Activated naive CD8-positive, alpha-beta T cell treated with anti-CD3 and anti-CD28 coated beads for 36 hours (primary cell): ENCODE data around the gene DDA1. TPM values are rescaled to one million over a fixed set of nuclear protein-coding genes. Genes with fewer than 3 reads are reported as not detected.

ENCODE experiments used
- DNase-seq: peaks from one replicate; pipeline ENCODE4 v3.0.0; 2021
- H3K27ac Mint-ChIP-seq: one replicate; pipeline ENCODE4 v1.8.0; 2022; ENCODE audit warnings: mild to moderate bottlenecking, moderate library complexity, mixed read lengths
- H3K27me3 Mint-ChIP-seq: one replicate; pipeline ENCODE4 v1.8.0; 2022; ENCODE audit warnings: mild to moderate bottlenecking, mixed read lengths
- H3K36me3 Mint-ChIP-seq: one replicate; pipeline ENCODE4 v1.8.0; 2021; ENCODE audit warnings: mild to moderate bottlenecking, mixed read lengths
- H3K4me1 Mint-ChIP-seq: one replicate; pipeline ENCODE4 v1.8.0; 2021; ENCODE audit warnings: mixed read lengths
- H3K4me3 Mint-ChIP-seq: one replicate; pipeline ENCODE4 v1.8.0; 2022; ENCODE audit warnings: mild to moderate bottlenecking, moderate library complexity, mixed read lengths
- H3K9me3 Mint-ChIP-seq: one replicate; pipeline ENCODE4 v1.8.0; 2022; ENCODE audit warnings: mixed read lengths
- total RNA-seq, 2 experiments: library from RNA; stranded (reverse); gene quantifications; one replicate each; pipeline ENCODE4 v1.2.3, GENCODE V29; 2021

The DDA1 gene
- total RNA-seq, 2 experiments from 2014 or later = 41.0 to 43.6 TPM

GRCh38 chr19:17327654-17328516 is 18.5 kb downstream of the DDA1 start:
- Mint-ChIP-seq H3K4me1 (peaks cover 5% of the 10 kb centered on the region), H3K27me3 (no peaks in the 10 kb centered on the region), H3K9me3 (no peaks in the 10 kb centered on the region), H3K4me3 (peak overlapping the region; percentile 63), H3K36me3 (no peaks in the 10 kb centered on the region), H3K27ac (no peak overlapping the region)
- DNase-seq = peak; percentile 38

GRCh38 chr19:17328517-17329365 is 19.4 kb downstream of the DDA1 start:
- Mint-ChIP-seq H3K27me3 (no peaks in the 10 kb centered on the region), H3K4me1 (peaks cover 5% of the 10 kb centered on the region), H3K4me3 (peak overlapping the region; percentile 58), H3K9me3 (no peaks in the 10 kb centered on the region), H3K36me3 (no peaks in the 10 kb centered on the region), H3K27ac (no peak overlapping the region)
- DNase-seq = peak; percentile 40

GRCh38 chr19:17329366-17330261 is 20.3 kb downstream of the DDA1 start:
- Mint-ChIP-seq H3K27me3 (no peaks in the 10 kb centered on the region), H3K36me3 (no peaks in the 10 kb centered on the region), H3K27ac (no peak overlapping the region), H3K4me1 (peaks cover 8% of the 10 kb centered on the region), H3K4me3 (no peak overlapping the region), H3K9me3 (no peaks in the 10 kb centered on the region)
- no peak for DNase-seq

- Mint-ChIP-seq H3K4me3 (no peak overlapping the region), H3K27ac (no peak overlapping the region), H3K27me3 (no peaks in the 10 kb centered on the region), H3K4me1 (peaks cover 15% of the 10 kb centered on the region), H3K9me3 (no peaks in the 10 kb centered on the region), H3K36me3 (no peaks in the 10 kb centered on the region)
- DNase-seq = no peak
Observed at GRCh38 chr19:17330262-17331044, 21.1 kb downstream of the DDA1 start.

GRCh38 chr19:17331045-17331558 is 21.7 kb downstream of the DDA1 start:
- no peak overlapping the region for H3K4me3 Mint-ChIP-seq

GRCh38 chr19:17332360-17332676 is 23.0 kb downstream of the DDA1 start:
- H3K9me3 Mint-ChIP-seq = no peaks in the 10 kb centered on the region
- DNase-seq = no peak
- H3K27ac Mint-ChIP-seq = no peak overlapping the region
- no peaks in the 10 kb centered on the region for H3K27me3 Mint-ChIP-seq
- H3K4me3 Mint-ChIP-seq = no peak overlapping the region
- peaks cover 20% of the 10 kb centered on the region for H3K4me1 Mint-ChIP-seq
- no peaks in the 10 kb centered on the region for H3K36me3 Mint-ChIP-seq

More at GRCh38 chr19:17331045-17331558, 21.7 kb downstream of the DDA1 start:
- Mint-ChIP-seq H3K4me1 (peaks cover 15% of the 10 kb centered on the region), H3K27me3 (no peaks in the 10 kb centered on the region), H3K9me3 (no peaks in the 10 kb centered on the region), H3K27ac (no peak overlapping the region), H3K36me3 (no peaks in the 10 kb centered on the region)
- DNase-seq = no peak

GRCh38 chr19:17332677-17333581 is 23.6 kb downstream of the DDA1 start:
- Mint-ChIP-seq H3K4me1 (peaks cover 20% of the 10 kb centered on the region), H3K9me3 (no peaks in the 10 kb centered on the region), H3K36me3 (no peaks in the 10 kb centered on the region), H3K4me3 (no peak overlapping the region), H3K27me3 (no peaks in the 10 kb centered on the region), H3K27ac (no peak overlapping the region)
- DNase-seq = peak; percentile 63

- peak; percentile 77 for DNase-seq
- peaks cover 26% of the 10 kb centered on the region for H3K4me1 Mint-ChIP-seq
Observed at GRCh38 chr19:17333611-17334413, 24.4 kb downstream of the DDA1 start.

GRCh38 chr19:17334414-17335409 is 25.3 kb downstream of the DDA1 start, which contains the start of gene ANO8:
Gene ANO8, minus strand, starts transcription at chr19:17334855. Its CDS starts 185 bp downstream, at chr19:17334670.
- Mint-ChIP-seq H3K9me3 (no peaks in the 10 kb centered on the region), H3K27ac (peak within 1 kb of the TSS; percentile 42), H3K27me3 (no peaks in the 10 kb centered on the region), H3K4me1 (peaks cover 26% of the 10 kb centered on the region), H3K4me3 (peak within 1 kb of the TSS; percentile 79), H3K36me3 (peaks cover 4% of the 10 kb centered on the region)
- peak; percentile 96 for DNase-seq

More at GRCh38 chr19:17333611-17334413, 24.4 kb downstream of the DDA1 start:
- Mint-ChIP-seq H3K9me3 (no peaks in the 10 kb centered on the region), H3K36me3 (no peaks in the 10 kb centered on the region), H3K4me3 (peak overlapping the region; percentile 72), H3K27me3 (no peaks in the 10 kb centered on the region), H3K27ac (peak overlapping the region; percentile 42)

GRCh38 chr19:17335575-17335974 is 26.2 kb downstream of the DDA1 start:
- no peak for DNase-seq
- Mint-ChIP-seq H3K27me3 (no peaks in the 10 kb centered on the region), H3K4me1 (peaks cover 24% of the 10 kb centered on the region), H3K9me3 (no peaks in the 10 kb centered on the region), H3K27ac (no peak overlapping the region), H3K36me3 (peaks cover 6% of the 10 kb centered on the region), H3K4me3 (peak overlapping the region; percentile 10)

GRCh38 chr19:17336872-17337674 is 27.7 kb downstream of the DDA1 start, which contains the start of gene GTPBP3:
Gene GTPBP3, plus strand, starts transcription at chr19:17337553. Its CDS starts 59 bp downstream, at chr19:17337612.
- Mint-ChIP-seq H3K36me3 (peaks cover 6% of the 10 kb centered on the region), H3K9me3 (no peaks in the 10 kb centered on the region), H3K27ac (peak within 1 kb of the TSS; percentile 95), H3K4me3 (peak within 1 kb of the TSS; percentile 94), H3K27me3 (no peaks in the 10 kb centered on the region), H3K4me1 (peaks cover 23% of the 10 kb centered on the region)
- DNase-seq = peak; percentile 96
